GM19452 (cell line): ENCODE measurements around the gene DAPK1.
"Not testable (repeated sequence)": the region's sequence is repeated elsewhere in the genome, so short reads cannot be mapped to it uniquely, and the experiment has no call there.

Source experiments
- ATAC-seq: cut with Tn5 transposase; IDR thresholded peaks from one replicate; pipeline ENCODE4 v1.9.1; 2021; ENCODE audit not compliant: unreplicated experiment

Gene DAPK1

GRCh38 chr9:87731321-87731720, 233.7 kb downstream of the DAPK1 start:
- ATAC-seq: no peak

GRCh38 chr9:87732344-87732743, 234.7 kb downstream of the DAPK1 start:
- ATAC-seq: no peak

GRCh38 chr9:87732756-87733155, 235.1 kb downstream of the DAPK1 start:
- no peak for ATAC-seq

GRCh38 chr9:87733273-87734052, 235.8 kb downstream of the DAPK1 start:
- no peak for ATAC-seq

GRCh38 chr9:87734106-87734505, 236.4 kb downstream of the DAPK1 start:
- no peak for ATAC-seq

- no peak for ATAC-seq
These were observed 241.9 kb downstream of the DAPK1 start for GRCh38 chr9:87739546-87739945.

- no peak for ATAC-seq
These were observed 242.5 kb downstream of the DAPK1 start for GRCh38 chr9:87740209-87740608.

GRCh38 chr9:87741326-87741725, 243.7 kb downstream of the DAPK1 start:
- no peak for ATAC-seq

- ATAC-seq: no peak
These were observed 244.2 kb downstream of the DAPK1 start for GRCh38 chr9:87741891-87742290.

- ATAC-seq: no peak
These were observed 245.3 kb downstream of the DAPK1 start for GRCh38 chr9:87742813-87743428.

GRCh38 chr9:87744247-87744646, 246.6 kb downstream of the DAPK1 start:
- not testable (repeated sequence) for ATAC-seq

- no peak for ATAC-seq
These were observed 248.5 kb downstream of the DAPK1 start for GRCh38 chr9:87746186-87746585.

- ATAC-seq: no peak
These were observed 251.2 kb downstream of the DAPK1 start for GRCh38 chr9:87748881-87749280.

GRCh38 chr9:87749335-87750035, 251.8 kb downstream of the DAPK1 start:
- no peak for ATAC-seq

GRCh38 chr9:87750726-87751125, 253.1 kb downstream of the DAPK1 start:
- no peak for ATAC-seq

GRCh38 chr9:87751423-87751822, 253.8 kb downstream of the DAPK1 start:
- ATAC-seq: no peak

- ATAC-seq: no peak
These were observed 254.2 kb downstream of the DAPK1 start for GRCh38 chr9:87751868-87752267.

GRCh38 chr9:87753313-87753712, 255.6 kb downstream of the DAPK1 start:
- no peak for ATAC-seq
